NCI-H510A treated with DMSO at 0.1 percent for 48 hours (cell line): Measurements from ENCODE around the gene PERM1.
"Not testable (repeated sequence)": the region's sequence is repeated elsewhere in the genome, so short reads cannot be mapped to it uniquely, and the experiment has no call there.

ENCODE experiments used
- DNase-seq: peaks from one replicate; lab custom pipeline; 2025; lab: John Stamatoyannopoulos, UW

The PERM1 gene

DNA sequence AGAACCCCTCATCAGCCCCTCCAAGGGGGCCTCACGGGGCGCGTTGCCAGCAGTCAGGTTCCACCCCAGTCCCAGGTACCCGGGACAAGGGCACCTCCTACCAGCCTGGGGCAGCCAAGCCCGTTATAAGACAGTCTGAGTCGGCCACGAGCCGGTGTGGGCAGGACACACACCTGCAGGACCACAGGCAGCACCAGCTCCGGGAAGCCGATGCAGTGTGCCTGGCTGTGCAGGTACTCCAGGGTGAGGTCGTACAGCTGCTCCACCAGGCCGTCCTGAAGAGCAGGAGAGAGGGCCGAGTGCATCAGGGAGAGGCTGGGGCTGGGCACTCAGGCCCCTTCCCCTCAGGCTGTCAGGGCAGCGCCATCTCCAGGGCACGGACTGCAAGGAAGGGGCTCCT, 33.9 kb downstream of the PERM1 start:
- no peak for DNase-seq

DNA sequence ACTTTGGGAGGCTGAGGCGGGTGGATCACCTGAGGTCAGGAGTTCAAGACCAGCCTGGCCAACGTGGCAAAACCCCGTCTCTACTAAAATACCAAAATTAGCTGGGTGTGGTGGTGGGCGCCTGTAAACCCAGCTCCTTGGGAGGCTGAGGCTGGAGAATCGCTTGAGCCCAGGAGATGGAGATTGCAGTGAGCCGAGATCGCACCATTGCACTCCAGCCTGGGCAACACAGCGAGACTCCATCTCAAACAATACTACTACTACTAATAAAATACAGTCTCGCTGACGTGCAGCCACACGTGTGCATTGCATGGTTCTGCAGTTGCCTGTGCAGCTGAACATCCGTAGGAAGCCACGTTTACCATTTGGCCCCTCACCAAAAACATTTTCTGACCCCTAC, 35.1 kb downstream of the PERM1 start:
- DNase-seq = not testable (repeated sequence)

DNA sequence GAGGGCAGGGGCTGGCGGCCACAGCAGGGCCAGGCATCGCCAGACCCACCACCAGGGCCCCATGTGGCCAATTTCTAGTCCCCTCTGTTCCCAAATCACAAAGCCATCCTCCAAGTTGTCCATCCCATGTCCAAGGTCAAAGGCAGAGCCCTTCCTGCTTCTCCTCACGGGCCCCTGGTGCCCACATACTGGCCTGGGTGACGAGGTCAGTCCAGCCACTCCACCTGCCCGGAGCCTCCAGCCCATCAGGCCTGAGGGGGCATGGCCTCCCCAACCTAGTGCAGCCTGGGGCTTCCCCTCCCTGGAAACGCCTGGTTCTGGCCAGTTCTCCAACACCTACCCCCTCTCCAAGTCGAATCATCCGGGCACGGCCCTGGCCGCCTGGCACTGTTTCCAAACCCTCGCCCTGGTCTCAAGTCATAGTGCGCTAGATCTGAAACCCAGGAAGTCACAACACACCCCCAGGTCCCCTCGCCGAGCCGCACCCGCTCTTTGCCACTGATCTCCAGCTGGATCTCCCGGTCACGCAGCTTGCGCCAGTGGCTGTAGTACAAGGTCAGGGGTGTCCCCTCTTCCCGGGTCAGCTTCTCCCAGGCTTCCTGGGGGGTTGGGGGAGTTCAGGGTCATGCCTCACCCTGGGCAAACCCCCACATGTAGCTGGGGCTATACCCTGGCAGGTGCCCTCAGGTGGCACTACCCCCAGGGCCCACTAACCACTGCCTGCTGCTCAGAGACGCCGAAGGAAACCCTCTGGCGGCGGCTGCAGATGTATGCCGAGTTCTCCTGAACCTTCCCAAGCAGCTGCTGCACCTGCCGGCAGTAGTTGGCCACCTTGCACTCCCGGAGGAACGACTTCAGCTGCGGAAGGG, 36.0 kb downstream of the PERM1 start:
- no peak for DNase-seq

DNA sequence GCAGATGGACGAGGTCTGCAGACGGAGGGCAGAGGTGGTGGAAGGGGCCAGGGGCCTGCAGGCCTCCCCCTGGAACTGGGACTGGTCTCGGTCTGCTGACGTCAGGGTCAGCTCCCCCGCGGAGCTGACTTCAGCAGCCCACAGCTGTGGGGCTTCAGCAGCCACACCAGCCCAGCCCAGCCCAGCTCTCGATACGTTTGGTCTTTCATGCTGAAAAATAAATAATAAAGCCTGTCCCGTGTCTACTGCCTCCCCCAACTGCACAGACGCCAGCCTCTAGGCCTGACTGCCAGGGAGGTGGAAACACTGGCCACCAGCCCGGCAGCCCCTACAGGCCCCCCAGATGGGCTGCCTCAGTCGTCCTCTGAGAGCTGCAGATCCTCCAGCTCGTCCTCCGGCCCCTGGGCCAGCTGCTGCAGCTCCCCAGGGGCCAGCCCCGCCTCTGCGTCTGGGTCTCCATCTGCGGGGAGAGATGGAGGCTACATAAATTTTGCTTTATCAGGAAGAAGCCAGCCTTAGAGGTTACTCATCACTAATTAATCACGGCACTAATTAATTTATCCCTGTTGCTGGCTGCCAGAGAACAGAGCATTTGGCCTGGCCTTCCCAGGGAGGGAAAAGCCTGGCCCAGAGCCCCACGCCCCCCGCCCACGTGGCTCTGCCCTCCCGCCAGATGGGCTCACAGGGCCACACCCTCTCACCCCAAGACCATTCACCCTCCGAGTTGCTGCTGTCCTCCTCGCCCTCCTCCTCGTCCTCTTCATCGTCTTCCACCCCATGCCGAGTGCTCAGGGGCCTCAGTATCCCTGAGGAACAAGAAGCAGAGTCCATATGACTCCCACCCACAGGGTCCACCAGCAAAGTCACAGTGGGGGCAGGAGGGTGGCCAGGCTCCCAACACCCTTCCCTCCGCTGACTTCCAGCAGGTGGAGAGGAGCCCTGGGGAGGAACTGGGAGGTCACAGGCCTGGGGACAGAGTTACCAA, 37.3 kb downstream of the PERM1 start:
- DNase-seq = no peak

DNA sequence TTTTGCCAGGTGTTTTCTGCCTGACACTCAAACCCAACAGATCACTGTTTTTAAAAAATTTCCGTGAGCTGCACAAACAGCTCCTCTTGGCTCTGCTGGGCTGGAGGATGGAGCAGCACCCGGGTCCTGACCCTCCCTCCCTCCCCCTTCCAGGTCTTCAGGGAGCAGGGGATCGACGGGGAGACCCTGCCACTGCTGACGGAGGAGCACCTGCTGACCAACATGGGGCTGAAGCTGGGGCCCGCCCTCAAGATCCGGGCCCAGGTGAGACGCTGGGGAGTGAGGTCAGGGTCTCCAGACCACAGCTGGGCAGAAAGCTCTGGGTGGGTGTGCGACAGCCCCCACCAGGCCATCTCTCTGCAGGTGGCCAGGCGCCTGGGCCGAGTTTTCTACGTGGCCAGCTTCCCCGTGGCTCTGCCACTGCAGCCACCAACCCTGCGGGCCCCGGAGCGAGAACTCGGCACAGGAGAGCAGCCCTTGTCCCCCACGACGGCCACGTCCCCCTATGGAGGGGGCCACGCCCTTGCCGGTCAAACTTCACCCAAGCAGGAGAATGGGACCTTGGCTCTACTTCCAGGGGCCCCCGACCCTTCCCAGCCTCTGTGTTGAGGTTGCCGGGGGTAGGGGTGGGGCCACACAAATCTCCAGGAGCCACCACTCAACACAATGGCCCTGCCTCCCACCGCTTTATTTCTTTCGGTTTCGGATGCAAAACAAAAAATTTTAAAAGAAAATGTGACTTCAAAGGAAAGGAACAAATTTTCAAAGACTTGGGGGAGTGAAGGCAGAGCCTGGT, 38.1 kb downstream of the PERM1 start:
- DNase-seq = no peak

DNA sequence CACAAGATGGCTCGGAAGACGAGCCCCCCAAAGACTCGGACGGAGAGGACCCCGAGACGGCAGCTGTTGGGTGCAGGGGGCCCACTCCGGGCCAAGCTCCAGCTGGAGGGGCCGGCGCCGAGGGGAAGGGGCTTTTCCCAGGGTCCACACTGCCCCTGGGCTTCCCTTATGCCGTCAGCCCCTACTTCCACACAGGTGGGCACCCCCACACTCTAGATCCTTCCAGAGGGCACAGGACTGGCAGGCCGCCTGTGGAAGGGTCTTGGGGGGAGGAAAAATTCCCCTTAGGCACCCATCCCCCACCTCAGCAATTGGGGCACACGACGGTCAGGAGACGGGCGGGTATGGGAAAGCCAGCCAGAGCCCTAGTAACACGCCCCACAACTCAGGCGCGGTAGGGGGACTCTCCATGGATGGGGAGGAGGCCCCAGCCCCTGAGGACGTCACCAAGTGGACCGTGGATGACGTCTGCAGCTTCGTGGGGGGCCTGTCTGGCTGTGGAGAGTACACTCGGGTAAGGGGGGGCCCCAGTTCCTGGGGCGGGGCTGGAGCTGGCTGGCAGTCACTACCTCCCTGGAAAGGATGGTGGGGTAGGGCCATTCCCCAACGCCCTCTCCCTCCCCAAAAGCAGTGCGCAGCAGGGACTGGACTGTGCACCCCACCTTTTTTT, 38.9 kb downstream of the PERM1 start:
- no peak for DNase-seq

DNA sequence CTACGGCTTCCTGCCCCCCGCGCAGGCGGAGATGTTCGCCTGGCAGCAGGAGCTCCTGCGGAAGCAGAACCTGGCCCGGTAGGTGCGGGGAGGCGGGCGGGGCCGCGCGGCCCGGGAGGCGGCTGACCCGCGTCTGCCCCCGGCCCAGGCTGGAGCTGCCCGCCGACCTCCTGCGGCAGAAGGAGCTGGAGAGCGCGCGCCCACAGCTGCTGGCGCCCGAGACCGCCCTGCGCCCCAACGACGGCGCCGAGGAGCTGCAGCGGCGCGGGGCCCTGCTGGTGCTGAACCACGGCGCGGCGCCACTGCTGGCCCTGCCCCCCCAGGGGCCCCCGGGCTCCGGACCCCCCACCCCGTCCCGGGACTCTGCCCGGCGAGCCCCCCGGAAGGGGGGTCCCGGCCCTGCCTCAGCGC, 39.5 kb downstream of the PERM1 start:
- DNase-seq = no peak

DNA sequence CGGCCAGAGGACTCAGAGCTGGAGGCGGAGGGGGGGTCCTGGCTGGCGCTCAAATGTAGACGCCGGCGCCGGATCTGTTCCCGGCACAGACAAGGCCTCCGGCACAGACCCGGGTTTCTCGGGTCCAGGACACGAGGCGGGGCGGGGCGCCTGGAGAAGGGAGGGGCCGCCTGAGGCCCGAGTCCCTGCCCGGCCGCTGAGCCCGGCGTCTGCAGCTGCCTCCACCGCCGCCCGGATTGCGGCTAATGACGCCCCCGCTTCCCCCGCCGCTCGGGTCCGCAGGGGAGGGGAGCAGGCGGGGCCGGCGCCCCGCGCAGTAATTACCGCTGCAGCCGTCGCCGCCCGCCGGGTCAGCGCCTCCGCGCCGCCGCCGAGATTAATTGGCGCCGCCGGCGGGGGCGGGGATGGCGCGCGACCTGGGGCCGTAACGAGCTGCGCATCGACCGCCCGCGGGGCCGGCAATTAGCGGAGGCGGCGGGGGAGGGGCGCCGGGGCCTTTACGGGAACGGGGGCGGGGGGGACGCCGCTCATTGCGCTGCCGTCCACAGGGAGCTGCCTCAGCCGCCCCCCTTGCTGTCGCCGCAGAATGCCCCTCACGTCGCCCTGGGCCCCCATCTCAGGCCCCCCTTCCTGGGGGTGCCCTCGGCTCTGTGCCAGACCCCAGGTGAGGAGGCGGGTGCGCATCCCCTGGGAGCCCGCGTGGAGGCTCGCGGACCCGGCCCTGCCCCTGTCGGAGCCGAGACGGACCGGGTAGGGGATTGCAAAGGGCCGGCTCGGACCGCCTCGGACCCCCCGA, 40.1 kb downstream of the PERM1 start:
- peak; percentile 64 for DNase-seq

DNA sequence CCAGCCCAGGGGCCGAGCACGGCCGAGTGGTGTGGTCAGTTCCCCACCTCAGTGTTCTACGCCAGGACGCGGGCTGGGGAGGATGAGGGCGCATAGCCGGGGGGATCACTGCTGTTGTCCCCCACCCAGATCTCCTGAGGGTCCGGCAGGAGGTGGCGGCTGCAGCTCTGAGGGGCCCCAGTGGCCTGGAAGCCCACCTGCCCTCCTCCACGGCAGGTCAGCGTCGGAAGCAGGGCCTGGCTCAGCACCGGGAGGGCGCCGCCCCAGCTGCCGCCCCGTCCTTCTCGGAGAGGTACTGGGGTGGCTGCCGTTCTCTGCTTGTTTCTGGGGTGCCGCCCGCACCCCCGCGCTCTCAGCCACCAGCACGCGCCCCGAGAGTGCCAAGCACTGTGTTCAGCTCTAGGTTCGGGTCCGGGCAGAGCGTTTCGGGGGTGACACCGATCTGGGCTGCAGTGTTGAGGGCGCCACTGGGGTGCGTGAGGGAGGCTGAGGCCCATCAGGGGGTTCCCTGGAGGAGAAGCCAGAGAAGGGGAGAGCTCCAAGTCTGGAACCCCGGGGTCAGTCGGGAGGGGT, 40.8 kb downstream of the PERM1 start:
- DNase-seq = no peak

DNA sequence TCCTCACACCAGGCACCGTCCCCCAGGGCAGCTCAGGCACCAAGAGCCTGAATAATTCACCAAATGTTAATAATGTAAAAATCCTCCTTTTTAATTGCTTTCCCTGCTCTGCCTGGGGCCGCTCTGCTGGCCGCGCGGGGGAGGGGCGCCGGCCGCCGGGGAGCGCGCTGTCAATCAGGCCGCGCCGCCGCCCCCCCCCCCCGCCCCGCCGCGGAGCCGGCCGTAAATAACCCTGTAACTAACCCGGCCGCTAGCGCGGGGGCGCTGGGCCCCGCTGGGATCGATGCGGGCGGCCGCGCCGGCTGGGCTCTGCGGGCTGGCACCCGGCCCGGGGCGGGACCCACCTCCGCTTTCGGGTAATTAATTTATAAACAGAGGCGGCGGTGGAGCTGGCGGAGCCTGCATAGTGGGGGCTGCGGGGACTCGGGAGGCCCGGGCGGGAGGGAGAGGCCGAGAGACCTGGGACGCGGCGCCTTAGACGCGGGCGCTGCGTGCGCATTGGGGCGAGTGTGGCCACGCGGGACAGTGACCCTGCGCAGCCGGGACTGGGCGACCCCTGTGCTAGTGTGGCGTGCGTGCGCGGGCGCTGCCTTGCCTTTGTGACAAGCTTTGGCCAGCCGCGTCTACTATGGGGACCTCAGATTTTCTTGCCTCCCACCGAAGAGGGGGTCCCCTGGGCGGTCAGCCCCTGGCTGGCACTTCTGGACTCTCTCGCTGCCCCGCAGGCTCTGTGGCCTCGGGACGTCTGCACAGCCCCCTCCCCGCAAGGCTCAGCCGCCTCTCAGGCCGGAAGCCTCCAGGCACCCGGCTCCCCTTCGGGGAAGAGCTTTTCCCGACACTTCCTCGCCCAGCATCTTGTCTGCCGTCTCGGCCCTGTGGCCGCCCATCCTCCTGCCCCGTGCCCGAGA, 41.5 kb downstream of the PERM1 start:
- DNase-seq = no peak

DNA sequence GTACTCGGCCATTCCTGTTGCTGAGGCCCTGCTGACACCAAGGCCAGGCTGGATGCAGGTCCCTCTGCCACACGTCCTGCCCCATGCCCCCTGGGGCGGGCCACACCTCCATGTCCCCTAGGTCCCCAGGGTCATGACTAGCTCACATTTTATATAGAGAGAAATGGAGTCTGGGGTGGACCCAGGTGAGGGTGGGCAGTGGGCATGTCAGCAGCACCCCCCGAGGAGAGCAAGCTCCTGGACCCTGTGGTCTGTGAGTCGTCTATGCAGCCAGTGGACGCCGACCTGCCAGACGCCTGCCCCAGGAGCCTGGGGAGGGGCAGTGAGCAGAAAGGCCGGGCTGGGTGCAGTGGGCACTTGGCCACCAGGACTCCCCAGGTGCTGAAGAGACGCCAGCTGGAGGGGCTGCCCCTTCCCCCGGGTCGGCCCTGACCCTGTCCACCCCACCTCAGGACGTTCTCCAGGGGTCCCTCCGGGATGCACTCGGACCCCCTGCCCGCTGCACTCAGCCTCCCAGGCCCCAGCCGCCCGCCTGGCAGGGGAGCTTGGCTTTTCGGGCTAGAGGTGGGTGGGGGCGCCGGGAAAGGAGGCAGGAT, 42.3 kb downstream of the PERM1 start:
- DNase-seq = no peak

DNA sequence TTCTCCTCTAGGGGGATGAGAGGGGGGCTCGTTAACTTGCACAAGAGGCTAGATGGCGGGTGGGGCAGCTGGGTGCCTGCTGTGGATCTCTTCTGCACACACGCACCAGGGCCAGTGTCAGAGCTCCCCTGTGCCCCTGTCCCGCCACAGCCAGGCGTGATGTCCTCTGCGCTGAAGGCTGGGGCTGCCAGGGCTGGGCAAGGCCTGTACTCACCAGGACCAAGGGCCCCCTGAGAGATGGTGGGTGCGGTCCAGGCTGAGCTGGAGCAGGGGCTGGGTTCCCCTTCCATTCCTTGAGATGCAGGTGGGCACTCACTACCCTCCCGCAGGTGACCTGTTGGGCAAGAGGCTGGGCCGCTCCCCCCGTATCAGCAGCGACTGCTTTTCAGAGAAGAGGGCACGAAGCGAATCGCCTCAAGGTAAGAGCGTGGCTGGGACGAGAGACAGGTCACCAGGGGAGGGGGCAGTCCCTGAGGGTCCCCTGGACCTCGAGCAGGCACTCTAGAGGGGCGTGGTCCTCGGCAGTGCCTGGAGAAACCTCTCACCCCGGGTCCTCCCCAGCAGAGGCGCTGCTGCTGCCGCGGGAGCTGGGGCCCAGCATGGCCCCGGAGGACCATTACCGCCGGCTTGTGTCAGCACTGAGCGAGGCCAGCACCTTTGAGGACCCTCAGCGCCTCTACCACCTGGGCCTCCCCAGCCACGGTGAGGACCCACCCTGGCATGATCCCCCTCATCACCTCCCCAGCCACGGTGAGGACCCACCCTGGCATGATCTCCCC, 43.0 kb downstream of the PERM1 start:
- DNase-seq = no peak

DNA sequence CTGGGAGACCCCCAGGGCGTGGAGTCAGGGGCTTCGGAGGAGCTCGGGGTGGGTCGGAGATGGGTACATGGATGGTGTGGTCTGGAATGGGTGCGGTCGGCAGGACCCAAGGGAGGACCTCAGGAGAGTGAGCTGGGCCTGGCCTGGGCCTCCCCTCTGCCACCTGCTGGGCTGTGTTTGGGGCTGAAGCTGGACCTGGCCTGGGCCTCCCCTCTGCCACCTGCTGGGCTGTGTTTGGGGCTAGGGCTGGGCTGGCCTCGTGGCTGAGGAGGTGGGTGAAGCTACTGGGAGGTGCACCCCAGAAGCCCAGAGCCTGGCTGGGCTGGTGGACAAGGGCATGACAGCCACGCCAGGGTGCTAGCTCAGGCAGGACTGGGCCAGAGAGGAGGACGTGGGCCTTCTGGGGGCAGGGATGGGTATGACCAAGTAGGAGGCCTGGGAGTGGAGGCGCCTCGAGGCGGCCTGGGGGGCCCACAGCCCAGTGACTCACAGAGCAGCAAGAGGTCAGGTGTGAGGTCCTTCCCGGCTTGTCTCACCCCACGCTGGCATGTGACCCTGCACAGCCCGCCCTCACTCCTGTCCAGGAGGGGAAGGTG, 43.7 kb downstream of the PERM1 start:
- no peak for DNase-seq

DNA sequence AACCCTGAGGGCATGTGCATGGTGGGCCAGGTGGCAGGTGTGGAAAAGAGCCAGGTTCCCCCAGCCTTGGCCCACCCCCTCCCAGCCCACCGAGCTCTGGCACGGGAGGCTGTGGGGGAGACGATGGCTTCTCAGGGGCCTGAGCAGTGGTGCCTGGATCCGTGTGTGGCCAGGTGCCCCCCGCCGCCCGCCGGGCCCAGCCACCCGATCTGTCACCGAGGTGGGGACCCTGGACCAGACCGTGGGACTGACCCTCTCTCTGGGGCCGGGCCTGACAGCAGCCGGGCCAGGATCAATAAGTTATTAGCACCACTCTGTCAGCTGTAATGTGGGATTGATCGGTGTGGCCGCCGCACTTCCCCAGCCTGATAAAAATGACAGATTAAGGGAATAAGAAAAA, 44.4 kb downstream of the PERM1 start:
- no peak for DNase-seq

DNA sequence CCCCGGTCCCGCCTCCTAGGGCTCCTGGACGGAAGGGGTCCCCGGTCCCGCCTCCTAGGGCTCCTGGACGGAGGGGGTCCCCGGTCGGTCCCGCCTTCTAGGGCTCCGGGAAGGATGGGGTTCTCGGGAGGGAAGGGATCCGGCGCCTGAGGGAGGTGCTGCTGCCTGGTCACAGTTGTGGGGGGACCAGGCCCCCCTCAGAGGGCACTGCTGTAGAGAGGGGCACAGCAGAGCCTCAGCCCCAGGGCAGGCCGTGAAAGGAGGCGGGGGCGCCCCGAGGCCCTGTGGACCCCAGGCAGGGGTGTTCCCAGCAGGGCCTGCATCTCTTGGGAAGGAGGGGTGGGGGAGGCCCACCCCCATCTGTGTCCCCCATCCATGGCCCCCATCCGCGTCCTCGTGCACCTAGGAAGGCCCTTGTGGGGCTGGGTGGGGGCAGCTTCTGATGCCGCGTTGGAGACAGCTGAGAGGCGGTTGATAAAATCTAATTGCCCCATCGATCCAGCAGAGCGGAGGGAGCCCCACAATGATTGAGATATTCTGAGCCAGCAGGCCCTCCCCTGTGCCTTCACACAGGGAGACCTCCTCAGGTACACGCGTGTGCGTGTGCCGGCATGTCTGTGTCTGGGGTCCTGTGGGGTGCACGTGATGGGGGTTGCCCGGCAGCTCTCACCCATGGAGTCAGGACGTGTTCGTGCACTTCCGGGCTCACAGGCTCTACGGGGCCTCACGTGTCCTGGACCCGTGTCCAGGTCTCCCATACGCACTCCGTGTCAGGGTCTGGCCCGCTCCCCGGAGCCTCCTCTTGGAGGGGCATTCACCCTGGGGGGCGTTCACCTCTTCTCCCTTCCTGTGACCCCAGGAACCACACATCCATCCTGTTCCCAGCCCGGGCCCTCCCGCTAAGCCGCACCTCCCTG, 45.3 kb downstream of the PERM1 start:
- no peak for DNase-seq

DNA sequence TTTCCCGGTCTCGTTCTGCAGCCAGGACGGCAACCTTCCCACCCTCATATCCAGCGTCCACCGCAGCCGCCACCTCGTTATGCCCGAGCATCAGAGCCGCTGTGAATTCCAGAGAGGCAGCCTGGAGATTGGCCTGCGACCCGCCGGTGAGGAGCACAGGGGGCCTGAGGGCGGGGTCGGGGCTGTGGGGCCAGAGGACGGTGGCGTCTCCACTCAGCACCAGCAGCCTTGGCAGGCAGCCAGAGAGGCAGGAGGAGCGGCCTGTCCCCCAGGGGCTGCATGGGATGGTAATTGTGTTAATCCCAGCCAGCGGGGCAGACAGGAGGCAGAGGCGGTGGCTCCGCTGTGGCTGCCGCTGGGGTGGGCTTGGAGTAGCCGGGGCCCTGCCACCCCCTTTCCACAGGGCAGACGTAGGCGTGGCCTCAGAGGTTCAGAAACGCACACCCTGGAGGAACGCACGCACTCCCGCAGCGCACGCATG, 46.1 kb downstream of the PERM1 start:
- DNase-seq = no peak
